Eye (tissue), 1 donor: ENCODE data around the gene HGF.

Experiments used
- DNase-seq: peaks from one replicate; pipeline ENCODE4 v3.0.0-alpha.2; 2015

Gene HGF

DNA sequence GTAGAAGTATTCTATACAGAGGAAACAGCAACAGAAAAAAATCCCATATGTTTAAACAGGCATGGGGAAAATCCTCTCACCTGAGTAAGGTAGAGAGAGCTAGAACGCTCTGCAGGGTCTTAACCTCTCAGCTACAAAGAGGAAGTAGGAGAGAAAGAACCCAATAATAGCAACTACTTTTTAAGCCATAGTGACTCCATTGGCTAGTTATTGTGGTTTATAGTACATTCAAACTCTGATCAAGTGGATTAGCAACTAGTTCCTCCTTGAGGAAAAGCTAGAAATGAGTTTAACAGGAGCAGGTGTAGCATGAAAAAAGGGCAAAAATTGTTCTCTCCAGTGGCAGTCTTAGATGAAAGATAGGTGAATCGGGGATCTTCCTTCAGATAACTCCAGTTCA lies 89.7 kb downstream of the HGF start:
- no peak for DNase-seq

DNA sequence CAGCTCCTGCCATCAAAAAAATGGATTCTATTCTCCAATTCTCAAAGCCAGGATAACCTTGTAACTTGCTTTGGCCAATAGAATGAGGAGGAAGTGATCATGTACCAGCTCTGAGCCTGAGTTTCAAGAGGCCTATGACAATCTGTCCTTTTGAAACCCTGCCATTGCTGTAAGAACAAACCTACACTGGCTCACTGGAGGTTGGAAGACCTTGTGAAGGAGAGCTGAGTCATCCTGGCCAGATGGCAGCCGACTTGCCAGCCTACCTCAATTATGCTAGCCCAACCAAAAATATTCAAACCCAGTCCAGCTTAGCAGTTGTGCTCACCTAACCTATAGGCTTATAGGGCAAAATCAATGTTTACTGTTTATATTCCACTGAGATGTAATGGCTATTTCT lies 93.0 kb downstream of the HGF start:
- no peak for DNase-seq

DNA sequence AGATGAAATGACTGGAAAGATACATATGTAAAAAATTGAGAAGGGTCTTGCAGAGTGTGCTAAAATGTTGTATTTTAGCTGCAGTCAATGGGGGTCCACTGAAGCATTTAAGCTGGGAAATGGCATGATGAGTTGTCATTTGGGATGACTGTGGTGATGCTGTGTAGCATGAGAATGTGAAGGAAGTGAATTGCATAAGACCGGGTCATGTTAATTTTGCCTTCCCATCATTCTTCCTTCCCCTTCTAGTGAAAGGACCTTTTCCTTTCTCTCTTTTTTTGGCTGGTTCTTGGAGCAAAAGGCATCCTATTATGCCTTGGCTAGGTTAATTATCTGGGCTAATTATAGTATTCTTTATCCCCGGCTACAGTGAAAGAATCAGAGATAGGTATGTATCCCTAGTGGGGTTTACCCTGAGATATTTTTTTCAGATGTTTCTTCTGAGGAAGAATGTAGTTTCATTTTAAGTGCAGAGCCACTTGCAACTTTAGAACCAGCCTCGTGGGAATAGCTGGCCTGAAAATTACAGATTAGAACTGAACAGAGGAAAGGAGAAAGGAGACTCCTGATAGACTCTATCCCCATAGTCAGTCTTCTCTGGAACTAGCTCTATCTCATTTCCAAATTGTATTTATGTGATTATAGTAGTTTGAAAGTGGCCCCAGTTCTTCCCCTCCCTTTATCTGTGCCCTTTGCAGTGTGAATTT lies 93.6 kb downstream of the HGF start:
- DNase-seq: no peak

DNA sequence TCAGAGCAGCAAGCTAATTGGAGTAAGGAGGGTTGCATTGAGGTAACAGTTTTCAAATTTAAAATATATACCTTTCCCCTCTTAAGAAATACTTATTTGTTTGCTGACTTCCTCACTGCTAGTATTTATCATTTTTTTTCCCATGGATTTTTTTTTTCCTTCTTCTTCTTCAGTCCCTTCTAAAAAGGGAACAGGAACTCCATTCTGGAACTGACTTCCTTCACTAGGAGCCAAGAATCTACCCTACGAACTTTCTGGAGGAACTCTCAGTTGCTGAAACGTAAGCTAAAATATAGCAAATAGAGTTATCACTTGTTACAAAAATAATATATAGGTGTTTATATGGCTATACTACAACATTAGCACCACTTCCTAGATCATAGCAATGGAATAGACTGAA lies 95.4 kb downstream of the HGF start:
- no peak for DNase-seq

DNA sequence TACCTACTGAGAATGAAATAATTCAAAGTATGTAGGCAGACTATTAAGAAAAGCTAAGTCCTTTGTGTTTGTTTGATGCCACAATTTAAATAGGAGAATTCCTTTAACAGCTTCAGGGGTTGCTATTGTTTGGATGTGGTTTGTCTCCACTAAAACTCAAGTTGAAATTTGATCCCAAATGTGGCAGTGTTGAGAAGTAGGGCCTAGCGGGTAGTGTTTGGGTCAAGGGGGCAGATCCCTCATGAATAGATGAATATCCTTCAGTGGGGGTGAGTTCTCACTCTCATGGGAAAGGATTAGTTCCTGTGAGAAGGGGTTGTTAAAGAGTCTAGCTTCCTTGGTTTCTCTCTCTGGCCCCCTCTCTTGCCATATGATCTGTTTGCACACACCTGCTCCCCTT lies 97.0 kb downstream of the HGF start:
- DNase-seq: no peak

DNA sequence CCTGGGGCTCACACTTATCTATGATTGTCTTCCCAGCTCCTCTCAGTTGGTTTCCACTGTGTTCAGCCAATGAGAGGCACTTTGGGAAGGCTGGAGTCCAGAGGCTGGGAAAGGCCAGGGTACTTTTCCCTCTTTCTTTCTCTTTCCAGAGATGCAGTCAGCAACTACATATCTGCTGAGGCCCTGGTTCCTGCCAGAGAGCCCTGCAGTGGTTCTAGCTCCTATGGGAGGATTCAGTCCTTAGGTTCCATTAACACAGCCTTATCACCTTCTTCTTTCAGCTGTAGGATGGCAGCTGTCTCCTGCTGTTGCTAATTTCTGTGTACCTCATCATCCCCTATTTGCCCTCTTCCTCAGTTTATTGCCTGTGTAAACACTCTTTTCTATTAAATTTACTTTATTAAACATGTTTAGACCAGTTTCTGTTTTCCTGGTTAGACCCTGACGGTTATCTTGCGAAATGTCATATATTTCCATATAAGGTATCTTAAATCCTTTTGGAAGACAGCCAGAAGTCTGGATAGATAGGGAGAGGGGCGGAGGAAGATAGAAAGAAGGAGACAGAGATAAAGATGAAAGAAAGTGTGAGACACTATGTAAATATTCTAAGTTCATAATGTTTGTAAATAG lies 100.3 kb downstream of the HGF start:
- no peak for DNase-seq

DNA sequence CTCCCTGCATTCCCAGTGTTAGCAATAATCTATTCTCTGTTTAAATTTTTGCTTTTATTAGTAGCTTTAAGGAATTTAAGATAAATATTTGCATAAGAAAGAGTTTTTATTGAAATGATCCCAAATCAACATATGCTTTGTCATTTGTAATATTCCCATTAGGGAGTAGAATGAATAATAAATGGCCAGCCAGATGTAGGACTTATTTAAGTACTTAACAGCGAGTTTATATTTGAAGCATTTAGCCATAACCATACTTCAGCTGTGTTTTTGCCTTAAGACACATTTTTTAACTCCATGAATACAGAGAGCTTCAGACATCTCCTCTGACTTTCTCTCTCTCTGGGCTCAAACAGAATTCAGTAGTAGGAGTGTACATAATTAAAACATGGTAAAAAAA lies 103.6 kb downstream of the HGF start:
- no peak for DNase-seq

DNA sequence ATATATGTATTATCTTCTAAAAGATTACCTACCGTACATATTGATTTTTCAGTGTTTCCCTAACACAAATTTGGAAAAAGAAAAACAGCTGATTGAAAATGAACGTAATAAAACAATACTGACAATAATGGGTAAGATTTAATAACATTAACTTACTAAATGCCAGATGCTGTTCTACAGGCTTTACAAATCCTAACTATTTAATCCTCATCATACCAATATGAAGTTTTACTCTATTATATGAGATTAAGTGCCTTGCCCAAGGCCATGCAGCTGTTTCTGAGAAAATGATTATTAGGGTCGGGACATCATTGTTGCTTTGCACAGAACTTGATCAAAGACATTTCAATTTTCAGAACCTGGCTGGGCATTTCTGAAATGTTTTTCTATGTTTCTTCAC lies 104.6 kb downstream of the HGF start:
- DNase-seq: no peak

DNA sequence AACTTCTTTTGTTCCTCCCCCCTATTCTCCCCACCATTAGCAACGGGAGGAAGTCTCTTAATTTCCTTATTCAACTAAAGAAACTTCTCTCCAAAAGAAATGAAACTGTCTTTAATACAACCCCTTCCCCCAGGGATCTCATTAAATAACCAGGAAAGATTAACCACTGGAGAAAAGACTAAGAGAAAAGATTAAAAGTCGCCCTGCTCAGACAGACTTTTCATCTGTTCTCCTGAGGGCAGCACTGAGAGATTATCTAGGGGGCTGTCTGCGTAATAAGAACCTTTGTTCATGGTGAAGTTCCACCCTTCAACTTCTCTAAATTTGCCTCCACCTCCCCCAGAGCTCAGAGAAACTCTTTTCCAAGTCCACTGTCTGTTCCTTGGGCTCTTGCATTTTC lies 105.5 kb downstream of the HGF start:
- DNase-seq: no peak

DNA sequence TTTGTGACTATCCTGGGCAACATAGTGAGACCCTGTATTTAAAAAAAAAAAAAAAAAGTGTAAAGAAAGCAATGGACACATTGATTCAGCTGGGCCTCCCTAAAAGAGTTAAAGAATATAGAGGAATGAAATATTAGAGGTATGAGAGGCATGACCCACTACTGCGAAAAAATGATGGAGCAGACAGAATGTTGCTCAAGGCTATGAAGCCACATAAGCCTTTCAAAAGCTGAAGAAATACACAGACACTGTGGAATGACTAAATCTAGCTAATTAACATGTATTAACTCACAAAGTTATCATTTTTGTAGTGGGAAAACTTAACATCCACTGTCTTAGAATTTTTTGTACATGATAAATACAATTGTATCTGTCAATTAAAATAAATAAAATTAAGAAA lies 107.3 kb downstream of the HGF start:
- DNase-seq: no peak

DNA sequence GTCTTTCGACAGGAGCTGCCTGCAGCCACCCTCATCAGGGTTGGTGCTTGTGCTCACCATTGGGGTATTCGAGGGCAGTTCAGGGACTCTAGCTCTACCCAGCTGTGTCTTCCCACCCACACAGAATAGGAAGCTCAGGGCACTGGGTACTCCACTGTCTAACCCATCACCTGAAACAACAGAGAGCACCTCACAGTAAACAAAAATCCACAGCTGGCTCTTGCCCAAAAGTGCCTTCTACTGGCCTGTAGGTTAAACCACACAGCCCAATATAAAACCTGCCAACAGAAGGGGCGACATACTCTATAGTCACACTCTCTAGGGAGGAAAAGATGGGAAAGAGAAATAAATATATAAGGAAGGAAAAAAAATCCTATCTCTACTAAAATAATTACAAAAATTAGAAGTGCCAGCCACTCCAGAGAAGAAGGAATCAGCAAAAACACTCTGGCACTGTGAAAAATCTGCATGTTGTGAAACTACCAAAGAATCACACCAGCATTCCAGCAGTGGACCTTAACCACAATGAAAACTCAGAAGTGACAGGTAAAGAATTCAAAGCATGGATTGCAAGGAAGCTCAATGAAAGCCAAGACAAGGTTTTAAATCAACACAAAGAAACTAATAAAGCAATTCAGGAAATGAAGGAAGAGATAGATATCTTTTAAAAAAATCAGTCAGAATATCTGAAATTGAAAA lies 110.0 kb downstream of the HGF start:
- no peak for DNase-seq

DNA sequence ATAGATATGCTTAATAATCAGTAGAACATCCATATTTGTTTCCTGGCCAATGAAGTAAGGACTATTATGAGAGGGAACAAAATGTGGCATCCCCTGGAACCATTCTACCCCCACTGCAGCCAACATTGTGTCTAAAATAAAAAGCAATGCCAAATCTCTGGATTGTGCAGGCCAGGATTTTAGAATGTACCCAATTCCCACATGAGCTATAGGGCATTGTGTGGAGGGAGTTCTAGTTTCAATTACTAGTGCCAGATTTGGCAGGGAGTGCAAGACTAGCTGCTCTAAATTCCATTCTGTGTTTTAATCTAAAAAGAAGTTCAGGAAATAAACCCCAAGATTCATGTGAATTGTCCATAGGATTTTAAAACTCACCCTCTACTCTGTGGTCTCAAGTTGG lies 112.3 kb downstream of the HGF start:
- DNase-seq: no peak

DNA sequence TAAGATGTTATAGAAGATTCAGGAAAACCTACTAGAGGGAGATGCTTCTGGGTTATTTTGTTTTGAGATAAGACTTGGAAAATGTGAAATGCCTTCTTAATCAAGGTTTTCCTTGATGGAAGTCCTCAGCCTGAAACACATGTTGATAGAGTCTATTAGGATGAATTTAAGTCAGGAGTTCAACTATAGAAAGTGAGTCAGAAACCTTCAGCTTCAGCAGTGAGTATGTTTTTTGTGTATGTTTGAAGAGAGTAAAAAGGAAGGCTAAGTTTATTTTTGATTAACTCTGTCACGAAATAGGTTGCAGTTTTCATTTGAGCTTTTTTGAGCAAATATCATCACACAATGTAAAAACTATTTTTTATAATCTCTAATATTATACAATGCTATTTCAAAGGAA lies 114.6 kb downstream of the HGF start:
- no peak for DNase-seq

DNA sequence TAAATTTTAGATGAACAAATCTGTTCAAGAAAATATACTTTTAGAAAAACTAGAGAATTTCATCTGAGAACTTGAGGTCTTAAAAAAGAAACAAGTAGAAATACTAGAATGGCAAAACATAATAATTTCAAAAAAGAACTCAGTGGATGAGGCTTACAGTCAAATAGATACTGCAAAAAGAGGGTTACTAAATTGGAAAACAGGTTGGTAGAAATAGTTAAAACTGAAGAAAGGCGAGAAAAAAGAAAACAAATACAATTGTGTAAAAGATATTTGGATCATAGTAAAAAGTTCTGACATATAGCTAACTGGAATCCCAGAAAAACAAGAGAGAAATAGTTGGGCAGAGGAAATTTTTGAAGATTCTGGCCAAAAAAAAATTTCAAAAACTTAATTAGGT lies 117.6 kb downstream of the HGF start:
- DNase-seq: no peak
